ENCODE measurements around the gene NLRP4.

The NLRP4 gene

GRCh38 chr19:55855160-55855559 is 18.8 kb downstream of the NLRP4 start:
- no peak for TF ChIP-seq CTCF (IDR thresholded peaks at IDR 0.05; ENCODE audit: low read depth, low read length)
- no peak overlapping the region for H3K4me3 ChIP-seq (ENCODE audit: low read depth, low read length)

- H3K4me3 ChIP-seq (ENCODE audit: low read depth, low read length) = no peak overlapping the region
- no peak for TF ChIP-seq CTCF (IDR thresholded peaks at IDR 0.05; ENCODE audit: low read depth, low read length)
These were observed 20.8 kb downstream of the NLRP4 start for GRCh38 chr19:55857149-55857548.

GRCh38 chr19:55857974-55858373 is 21.6 kb downstream of the NLRP4 start:
- no peak for TF ChIP-seq CTCF (IDR thresholded peaks at IDR 0.05; ENCODE audit: low read depth, low read length)
- no peak overlapping the region for H3K4me3 ChIP-seq (ENCODE audit: low read depth, low read length)

GRCh38 chr19:55858401-55858800 is 22.1 kb downstream of the NLRP4 start:
- no peak overlapping the region for H3K4me3 ChIP-seq (ENCODE audit: low read depth, low read length)
- TF ChIP-seq CTCF (IDR thresholded peaks at IDR 0.05; ENCODE audit: low read depth, low read length) = no peak

GRCh38 chr19:55858969-55859368 is 22.6 kb downstream of the NLRP4 start:
- no peak for TF ChIP-seq CTCF (IDR thresholded peaks at IDR 0.05; ENCODE audit: low read depth, low read length)
- no peak overlapping the region for H3K4me3 ChIP-seq (ENCODE audit: low read depth, low read length)

GRCh38 chr19:55866521-55866920 is 30.2 kb downstream of the NLRP4 start:
- TF ChIP-seq CTCF (IDR thresholded peaks at IDR 0.05; ENCODE audit: low read depth, low read length) = no peak
- H3K4me3 ChIP-seq (ENCODE audit: low read depth, low read length) = no peak overlapping the region

- H3K4me3 ChIP-seq (ENCODE audit: low read depth, low read length) = no peak overlapping the region
- no peak for TF ChIP-seq CTCF (IDR thresholded peaks at IDR 0.05; ENCODE audit: low read depth, low read length)
These were observed 30.8 kb downstream of the NLRP4 start for GRCh38 chr19:55867101-55867500.
